Measurements from ENCODE around the gene ZNF19.

- TF ChIP-seq CTCF (IDR thresholded peaks at IDR 0.05; ENCODE audit: poor library complexity), result no peak
- no peak for TF ChIP-seq EZH2 (IDR thresholded peaks at IDR 0.05; ENCODE audit: borderline replicate concordance)
- no peak for TF ChIP-seq EZH2phosphoT487 (IDR thresholded peaks at IDR 0.05; ENCODE audit: low read depth, severe bottlenecking, unreplicated experiment)
Measured at GRCh38 chr16:71490361-71490760, 1.2 kb upstream of the ZNF19 start.

All from hepatocyte (in vitro differentiated cells).